ENCODE measurements around the gene CHAF1B.

Gene CHAF1B

DNA sequence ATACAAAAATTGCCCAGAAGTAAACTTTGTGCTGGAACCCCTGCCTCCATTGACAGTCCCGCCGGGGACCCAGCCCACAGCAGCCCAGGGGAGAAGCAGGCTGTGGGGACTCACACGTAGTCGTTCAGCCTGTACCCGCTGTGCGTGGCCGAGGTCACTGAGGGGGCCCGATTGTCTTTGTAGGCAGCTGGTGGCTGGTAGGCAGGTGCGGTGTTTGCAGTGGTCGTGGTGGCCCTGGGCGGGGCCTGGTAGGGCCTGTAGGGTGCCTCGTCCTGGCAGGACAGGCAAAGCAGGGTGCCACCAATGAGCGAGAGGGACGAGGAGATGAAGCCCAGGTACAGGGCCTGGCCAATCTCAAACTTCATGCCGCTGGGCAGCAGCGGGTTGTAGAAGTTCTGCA is 75.7 kb downstream of the CHAF1B start:
- no peaks in the 10 kb centered on the region for H3K79me2 ChIP-seq (ENCODE audit: low read length)
- no peak overlapping the region for H2AFZ ChIP-seq (ENCODE audit: low read depth, low read length)

GRCh38 chr21:36461277-36461917 is 76.2 kb downstream of the CHAF1B start:
- H3K9me3 ChIP-seq (ENCODE audit: insufficient read depth, low read length) = no peaks in the 10 kb centered on the region
- peaks cover 15% of the 10 kb centered on the region for H3K4me1 ChIP-seq (ENCODE audit: low read length)
- no peak overlapping the region for H3K4me3 ChIP-seq (ENCODE audit: low read length)
- H3K4me2 ChIP-seq (ENCODE audit: low read length) = no peak overlapping the region
- H2AFZ ChIP-seq (ENCODE audit: low read depth, low read length) = no peak overlapping the region
- no peak overlapping the region for H3K27ac ChIP-seq (ENCODE audit: low read length)
- H3K36me3 ChIP-seq (replicated peaks; ENCODE audit: low read depth, low read length) = no peaks in the 10 kb centered on the region
- TF ChIP-seq, protein P1, sequence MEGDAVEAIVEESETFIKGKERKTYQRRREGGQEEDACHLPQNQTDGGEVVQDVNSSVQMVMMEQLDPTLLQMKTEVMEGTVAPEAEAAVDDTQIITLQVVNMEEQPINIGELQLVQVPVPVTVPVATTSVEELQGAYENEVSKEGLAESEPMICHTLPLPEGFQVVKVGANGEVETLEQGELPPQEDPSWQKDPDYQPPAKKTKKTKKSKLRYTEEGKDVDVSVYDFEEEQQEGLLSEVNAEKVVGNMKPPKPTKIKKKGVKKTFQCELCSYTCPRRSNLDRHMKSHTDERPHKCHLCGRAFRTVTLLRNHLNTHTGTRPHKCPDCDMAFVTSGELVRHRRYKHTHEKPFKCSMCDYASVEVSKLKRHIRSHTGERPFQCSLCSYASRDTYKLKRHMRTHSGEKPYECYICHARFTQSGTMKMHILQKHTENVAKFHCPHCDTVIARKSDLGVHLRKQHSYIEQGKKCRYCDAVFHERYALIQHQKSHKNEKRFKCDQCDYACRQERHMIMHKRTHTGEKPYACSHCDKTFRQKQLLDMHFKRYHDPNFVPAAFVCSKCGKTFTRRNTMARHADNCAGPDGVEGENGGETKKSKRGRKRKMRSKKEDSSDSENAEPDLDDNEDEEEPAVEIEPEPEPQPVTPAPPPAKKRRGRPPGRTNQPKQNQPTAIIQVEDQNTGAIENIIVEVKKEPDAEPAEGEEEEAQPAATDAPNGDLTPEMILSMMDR (IDR thresholded peaks at IDR 0.05; ENCODE audit: low read depth, low read length) = no peak
- no peak for TF ChIP-seq EZH2phosphoT487 (IDR thresholded peaks at IDR 0.05; ENCODE audit: low read depth)
- no peaks in the 10 kb centered on the region for H3K27me3 ChIP-seq (ENCODE audit: low read depth, low read length)
- no peak overlapping the region for H3K9ac ChIP-seq (ENCODE audit: low read length)
- H4K20me1 ChIP-seq (ENCODE audit: insufficient read depth, low read length) = no peaks in the 10 kb centered on the region
- no peaks in the 10 kb centered on the region for H3K79me2 ChIP-seq (ENCODE audit: low read length)

More for the DNA sequence above, 75.7 kb downstream of the CHAF1B start:
- H3K36me3 ChIP-seq (replicated peaks; ENCODE audit: low read depth, low read length) = no peaks in the 10 kb centered on the region
- H3K4me1 ChIP-seq (ENCODE audit: low read length) = peaks cover 15% of the 10 kb centered on the region
- H4K20me1 ChIP-seq (ENCODE audit: insufficient read depth, low read length) = no peaks in the 10 kb centered on the region
- TF ChIP-seq EZH2phosphoT487 (IDR thresholded peaks at IDR 0.05; ENCODE audit: low read depth) = no peak
- TF ChIP-seq, protein P1 (IDR thresholded peaks at IDR 0.05; ENCODE audit: low read depth, low read length) = no peak
- no peaks in the 10 kb centered on the region for H3K27me3 ChIP-seq (ENCODE audit: low read depth, low read length)
- H3K9me3 ChIP-seq (ENCODE audit: insufficient read depth, low read length) = no peaks in the 10 kb centered on the region
- no peak overlapping the region for H3K27ac ChIP-seq (ENCODE audit: low read length)
- no peak overlapping the region for H3K4me3 ChIP-seq (ENCODE audit: low read length)
- no peak overlapping the region for H3K4me2 ChIP-seq (ENCODE audit: low read length)
- no peak overlapping the region for H3K9ac ChIP-seq (ENCODE audit: low read length)

DNA sequence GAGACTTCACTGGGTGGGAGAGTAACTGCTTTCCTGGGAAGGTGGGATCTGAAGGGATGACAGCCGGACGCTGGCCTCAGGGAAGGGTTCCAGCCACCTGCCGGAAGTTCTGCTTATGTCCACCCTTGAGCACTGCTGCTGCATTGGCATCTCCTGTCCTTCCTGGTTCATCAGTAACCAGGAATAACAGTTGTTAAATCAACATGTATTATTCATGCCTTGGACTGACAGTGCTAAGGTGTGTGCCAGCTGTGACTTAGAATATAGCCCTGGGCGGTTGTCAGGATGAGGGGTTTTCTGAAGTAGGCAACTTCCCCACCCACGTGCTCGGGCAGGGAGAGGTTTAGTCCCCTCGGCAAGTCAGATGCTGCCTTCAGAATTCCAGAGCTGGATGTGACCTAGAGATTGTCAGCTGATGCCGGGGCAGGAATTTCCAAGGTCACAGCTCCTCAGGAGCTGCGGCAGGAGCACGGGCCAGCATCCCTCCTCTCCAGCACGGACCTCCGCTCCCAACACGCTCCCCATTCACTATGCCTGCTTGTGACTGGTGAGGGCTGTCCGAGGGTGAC is 76.8 kb downstream of the CHAF1B start:
- H3K4me3 ChIP-seq (ENCODE audit: low read length) = no peak overlapping the region
- H3K4me2 ChIP-seq (ENCODE audit: low read length) = no peak overlapping the region
- no peak overlapping the region for H2AFZ ChIP-seq (ENCODE audit: low read depth, low read length)
- peaks cover 15% of the 10 kb centered on the region for H3K4me1 ChIP-seq (ENCODE audit: low read length)
- no peak overlapping the region for H3K27ac ChIP-seq (ENCODE audit: low read length)
- no peak for TF ChIP-seq EZH2phosphoT487 (IDR thresholded peaks at IDR 0.05; ENCODE audit: low read depth)
- TF ChIP-seq, protein P1 (IDR thresholded peaks at IDR 0.05; ENCODE audit: low read depth, low read length) = no peak
- no peaks in the 10 kb centered on the region for H3K36me3 ChIP-seq (replicated peaks; ENCODE audit: low read depth, low read length)
- no peak overlapping the region for H3K9ac ChIP-seq (ENCODE audit: low read length)
- no peaks in the 10 kb centered on the region for H4K20me1 ChIP-seq (ENCODE audit: insufficient read depth, low read length)
- no peaks in the 10 kb centered on the region for H3K79me2 ChIP-seq (ENCODE audit: low read length)
- no peaks in the 10 kb centered on the region for H3K27me3 ChIP-seq (ENCODE audit: low read depth, low read length)
- H3K9me3 ChIP-seq (ENCODE audit: insufficient read depth, low read length) = no peaks in the 10 kb centered on the region

DNA sequence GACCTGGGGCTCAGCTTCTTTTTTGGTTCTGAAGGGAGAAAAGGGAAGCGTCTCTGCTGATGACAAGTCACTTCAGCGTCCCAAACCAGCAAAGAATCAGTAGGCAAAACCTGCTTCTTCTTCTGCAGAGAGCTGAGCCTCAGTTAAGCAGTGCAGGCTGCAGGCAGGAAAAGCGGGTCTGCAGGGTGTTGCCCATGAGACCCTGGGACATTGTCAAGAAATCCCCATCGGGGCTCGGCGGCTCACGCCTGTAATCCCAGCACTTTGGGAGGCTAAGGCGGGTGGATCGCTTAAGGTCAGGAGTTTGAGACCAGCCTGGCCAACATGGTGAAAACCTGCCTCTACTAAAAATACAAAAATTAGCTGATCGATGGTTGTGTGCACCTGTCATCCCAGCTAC is 78.0 kb downstream of the CHAF1B start:
- no peak overlapping the region for H3K9ac ChIP-seq (ENCODE audit: low read length)
- no peaks in the 10 kb centered on the region for H4K20me1 ChIP-seq (ENCODE audit: insufficient read depth, low read length)
- no peak overlapping the region for H2AFZ ChIP-seq (ENCODE audit: low read depth, low read length)
- H3K9me3 ChIP-seq (ENCODE audit: insufficient read depth, low read length) = no peaks in the 10 kb centered on the region
- H3K79me2 ChIP-seq (ENCODE audit: low read length) = no peaks in the 10 kb centered on the region
- no peak overlapping the region for H3K4me2 ChIP-seq (ENCODE audit: low read length)
- TF ChIP-seq, protein P1 (IDR thresholded peaks at IDR 0.05; ENCODE audit: low read depth, low read length) = no peak
- no peak for TF ChIP-seq EZH2phosphoT487 (IDR thresholded peaks at IDR 0.05; ENCODE audit: low read depth)
- no peak overlapping the region for H3K4me3 ChIP-seq (ENCODE audit: low read length)
- H3K27ac ChIP-seq (ENCODE audit: low read length) = no peak overlapping the region
- H3K4me1 ChIP-seq (ENCODE audit: low read length) = peaks cover 15% of the 10 kb centered on the region
- no peaks in the 10 kb centered on the region for H3K27me3 ChIP-seq (ENCODE audit: low read depth, low read length)
- H3K36me3 ChIP-seq (replicated peaks; ENCODE audit: low read depth, low read length) = no peaks in the 10 kb centered on the region

Measured in OCI-LY3 (cell line).